Astrocyte (in vitro differentiated cells and primary cell): ENCODE results near the gene CUEDC2.

Experiments used
- EZH2 ChIP-seq: IDR thresholded peaks from 2 replicates; pipeline ENCODE4 v1.6.1; 2012; ENCODE audit warnings: mild to moderate bottlenecking, low read length, inconsistent platforms; ENCODE audit not compliant: insufficient read depth
- TF ChIP-seq, protein P1 (sequence below): IDR thresholded peaks from 2 replicates; pipeline ENCODE4 v1.5.1; 2011; ENCODE audit warnings: low read depth, mild to moderate bottlenecking, inconsistent platforms, low read length, moderate library complexity; ENCODE audit not compliant: insufficient read depth

DNA sequence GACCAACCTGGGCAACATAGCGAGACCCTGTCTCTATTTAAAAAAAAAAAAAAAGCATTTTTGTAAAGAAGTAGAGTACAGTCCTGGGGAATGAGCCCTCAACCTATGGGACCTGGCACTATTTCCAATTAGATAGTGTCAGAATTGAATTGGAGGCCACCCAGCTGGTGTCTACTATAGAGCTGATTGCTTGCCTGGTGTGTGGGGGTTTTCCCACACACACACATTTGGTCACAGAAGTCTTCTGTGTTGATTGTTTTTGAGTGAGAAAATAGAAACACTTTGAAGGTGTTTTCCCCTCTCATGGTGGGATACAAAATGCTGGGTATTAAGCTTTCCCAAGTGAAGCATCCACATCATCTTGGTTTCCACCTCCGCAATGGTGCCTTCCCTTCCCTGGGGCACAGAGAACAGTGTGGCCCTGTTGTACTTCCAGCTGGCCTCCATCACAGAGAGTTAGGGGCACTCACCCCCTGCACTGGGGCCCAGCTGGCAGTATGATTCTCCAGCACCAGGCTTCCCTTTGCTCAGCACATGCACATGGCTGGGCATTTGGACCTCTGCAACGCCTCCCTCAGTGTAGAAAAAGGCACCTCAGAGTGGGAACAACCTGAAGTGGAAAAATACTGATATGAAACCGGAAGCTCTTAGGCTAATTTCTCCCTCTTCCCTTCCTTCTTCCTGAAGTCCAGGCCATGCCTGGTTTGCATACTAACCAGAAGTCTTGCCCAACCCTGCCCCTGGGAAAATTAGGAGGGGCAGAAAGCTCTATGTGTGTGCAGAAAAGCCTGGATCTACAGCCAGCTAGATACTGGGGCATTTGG, 47.6 kb downstream of the CUEDC2 start:
- TF ChIP-seq, protein P1, sequence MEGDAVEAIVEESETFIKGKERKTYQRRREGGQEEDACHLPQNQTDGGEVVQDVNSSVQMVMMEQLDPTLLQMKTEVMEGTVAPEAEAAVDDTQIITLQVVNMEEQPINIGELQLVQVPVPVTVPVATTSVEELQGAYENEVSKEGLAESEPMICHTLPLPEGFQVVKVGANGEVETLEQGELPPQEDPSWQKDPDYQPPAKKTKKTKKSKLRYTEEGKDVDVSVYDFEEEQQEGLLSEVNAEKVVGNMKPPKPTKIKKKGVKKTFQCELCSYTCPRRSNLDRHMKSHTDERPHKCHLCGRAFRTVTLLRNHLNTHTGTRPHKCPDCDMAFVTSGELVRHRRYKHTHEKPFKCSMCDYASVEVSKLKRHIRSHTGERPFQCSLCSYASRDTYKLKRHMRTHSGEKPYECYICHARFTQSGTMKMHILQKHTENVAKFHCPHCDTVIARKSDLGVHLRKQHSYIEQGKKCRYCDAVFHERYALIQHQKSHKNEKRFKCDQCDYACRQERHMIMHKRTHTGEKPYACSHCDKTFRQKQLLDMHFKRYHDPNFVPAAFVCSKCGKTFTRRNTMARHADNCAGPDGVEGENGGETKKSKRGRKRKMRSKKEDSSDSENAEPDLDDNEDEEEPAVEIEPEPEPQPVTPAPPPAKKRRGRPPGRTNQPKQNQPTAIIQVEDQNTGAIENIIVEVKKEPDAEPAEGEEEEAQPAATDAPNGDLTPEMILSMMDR, result no peak
- no peak for TF ChIP-seq EZH2
